Lung (tissue), 12 donors: ENCODE measurements around the gene TRAM2. TPM values are rescaled to one million over a fixed set of nuclear protein-coding genes. Genes with fewer than 3 reads are reported as not detected.
A peak's percentile ranks its signal among the peaks of the same experiment; 100 is the strongest.

Experiments
- ATAC-seq: fragments of 200-7000 bp; cut with Tn5 transposase; one replicate; pipeline ENCODE4 v1.9.1; 2020; ENCODE audit warnings: moderate number of reproducible peaks; ENCODE audit not compliant: insufficient read depth, low FRiP score
- DNase-seq, 3 donors: peaks; one replicate each; pipeline ENCODE4 v3.0.0-alpha.2; 2013 to 2017
- H3K27ac ChIP-seq, 2 donors: one replicate each; pipeline ENCODE4 v1.5.1; 2013; ENCODE audit warnings: mild to moderate bottlenecking in 2 of 2, moderate library complexity in 2 of 2, control low read depth in 1 of 2, inconsistent platforms in 1 of 2, low read depth in 1 of 2, low read length in 1 of 2
- H3K27me3 ChIP-seq, 3 donors: one replicate each; pipeline ENCODE4 v1.5.1; 2013; ENCODE audit warnings: low read length in 2 of 3; ENCODE audit not compliant: control insufficient read depth in 3 of 3, insufficient read depth in 3 of 3
- H3K36me3 ChIP-seq, 4 donors: one replicate each; pipeline ENCODE4 v1.5.1; 2013; ENCODE audit warnings: low read length in 4 of 4, mild to moderate bottlenecking in 1 of 4, moderate library complexity in 1 of 4; ENCODE audit not compliant: control insufficient read depth in 4 of 4, insufficient read depth in 4 of 4
- H3K4me1 ChIP-seq, 5 donors: one replicate each; pipeline ENCODE4 v1.5.1; 2013; ENCODE audit warnings: low read length in 5 of 5, mild to moderate bottlenecking in 2 of 5, moderate library complexity in 1 of 5; ENCODE audit not compliant: control insufficient read depth in 5 of 5, insufficient read depth in 5 of 5
- H3K4me3 ChIP-seq: one replicate; pipeline ENCODE4 v1.5.1; 2013; ENCODE audit warnings: mild to moderate bottlenecking, control low read depth, moderate library complexity
- H3K9ac ChIP-seq, 2 donors: one replicate each; pipeline ENCODE4 v1.5.1; 2013; ENCODE audit warnings: low read length in 2 of 2, control low read depth in 1 of 2; ENCODE audit not compliant: insufficient read depth in 1 of 2
- H3K9me3 ChIP-seq, 4 donors: one replicate each; pipeline ENCODE4 v1.5.1; 2013; ENCODE audit warnings: low read length in 3 of 4, mild to moderate bottlenecking in 1 of 4, moderate library complexity in 1 of 4; ENCODE audit not compliant: control insufficient read depth in 4 of 4, insufficient read depth in 3 of 4
- CTCF ChIP-seq: IDR thresholded peaks from 2 replicates; pipeline ENCODE4 v1.5.1; 2012; ENCODE audit warnings: mild to moderate bottlenecking; ENCODE audit errors: control extremely low read depth, extremely low read depth
- WGBS, 2 donors: extraction: QIAGEN DNeasy Blood & Tissue Kit; methylation state at CpG; one replicate each; pipeline ENCODE4 v1.1.7; 2013; 5-methylcytosine and 5-hydroxymethylcytosine counted together
- polyA plus RNA-seq, 2 donors: library from polyadenylated mRNA; stranded (reverse); fragments of 200-250 nt; gene quantifications; one replicate each; pipeline ENCODE4 v1.2.1, GENCODE V29; 2013
- total RNA-seq, 2 donors: library from RNA; depleted of rRNA in 1 of 2; stranded (reverse); fragments of >200 nt in 1 of 2; gene quantifications; one replicate each; pipeline ENCODE4 v1.2.1, GENCODE V29; 2014 to 2021
- donor health status: control.
- donor health status: control.
- donor health status: Bipolar disorder and iron deficiency.
- donor health status: healthy.
- donor health status: DM: yes; HTN: yes; CAD: no.

TRAM2 gene
- total and polyA plus RNA-seq, 4 donors: 4.4 to 33.4 (median 15.2) TPM

- H3K36me3 ChIP-seq: peaks cover 0 to 4% (median 0%) of the 10 kb centered on the region in 4 donors
- 96 to 100% methylated on average over 1 of the region's 1 CpG for WGBS, 2 donors
- no peaks in the 10 kb centered on the region for H3K27me3 ChIP-seq
- ATAC-seq (no peak), DNase-seq (no peak)
- no peak overlapping the region for H3K4me3 ChIP-seq
- H3K9me3 ChIP-seq: no peaks in the 10 kb centered on the region
- no peak for TF ChIP-seq CTCF
- peaks cover 23 to 47% (median 33%) of the 10 kb centered on the region in 5 donors for H3K4me1 ChIP-seq
- no peak overlapping the region for H3K27ac ChIP-seq
- no peak overlapping the region for H3K9ac ChIP-seq
These were observed 23.7 kb downstream of the TRAM2 start for GRCh38 chr6:52553158-52553557.

- no peak for TF ChIP-seq CTCF
- peaks cover 18 to 44% (median 27%) of the 10 kb centered on the region in 5 donors for H3K4me1 ChIP-seq
- no peak overlapping the region for H3K9ac ChIP-seq
- peak; percentile 21 for ATAC-seq
- H3K27ac ChIP-seq: peak overlapping the region; percentile 53 to 56
- WGBS, 2 donors: 57 to 66% methylated on average over 6 of the region's 6 CpGs
- no peak for DNase-seq
- no peak overlapping the region for H3K4me3 ChIP-seq
- H3K36me3 ChIP-seq: peaks cover 0 to 4% (median 0%) of the 10 kb centered on the region in 4 donors
- no peaks in the 10 kb centered on the region for H3K9me3 ChIP-seq
- no peaks in the 10 kb centered on the region for H3K27me3 ChIP-seq
These were observed 24.6 kb downstream of the TRAM2 start for GRCh38 chr6:52552278-52552643.

- no peak overlapping the region for H3K9ac ChIP-seq
- peak overlapping the region; percentile 53 to 56 for H3K27ac ChIP-seq
These were observed 25.2 kb downstream of the TRAM2 start for GRCh38 chr6:52551483-52552277.

More at GRCh38 chr6:52551483-52552277, 25.2 kb downstream of the TRAM2 start:
- Histone ChIP-seq H3K9me3 (no peaks in the 10 kb centered on the region), H3K4me1 (peaks cover 18 to 46% (median 32%) of the 10 kb centered on the region in 5 donors), H3K36me3 (peaks cover 0 to 4% (median 0%) of the 10 kb centered on the region in 4 donors), H3K4me3 (no peak overlapping the region), H3K27me3 (no peaks in the 10 kb centered on the region)
- WGBS, 2 donors: 30 to 59% methylated on average over 13 of the region's 13 CpGs
- peak; percentile 82 to 86 (median 85) for DNase-seq
- peak; percentile 68 for ATAC-seq
- no peak for TF ChIP-seq CTCF
